Measurements from ENCODE around the gene PIP4K2C. TPM values are rescaled to one million over a fixed set of nuclear protein-coding genes. Genes with fewer than 3 reads are reported as not detected.

Gene PIP4K2C
- total RNA-seq, 4 donors from 2014 or later: 22.7 to 30.7 (median 29.0) TPM

DNA sequence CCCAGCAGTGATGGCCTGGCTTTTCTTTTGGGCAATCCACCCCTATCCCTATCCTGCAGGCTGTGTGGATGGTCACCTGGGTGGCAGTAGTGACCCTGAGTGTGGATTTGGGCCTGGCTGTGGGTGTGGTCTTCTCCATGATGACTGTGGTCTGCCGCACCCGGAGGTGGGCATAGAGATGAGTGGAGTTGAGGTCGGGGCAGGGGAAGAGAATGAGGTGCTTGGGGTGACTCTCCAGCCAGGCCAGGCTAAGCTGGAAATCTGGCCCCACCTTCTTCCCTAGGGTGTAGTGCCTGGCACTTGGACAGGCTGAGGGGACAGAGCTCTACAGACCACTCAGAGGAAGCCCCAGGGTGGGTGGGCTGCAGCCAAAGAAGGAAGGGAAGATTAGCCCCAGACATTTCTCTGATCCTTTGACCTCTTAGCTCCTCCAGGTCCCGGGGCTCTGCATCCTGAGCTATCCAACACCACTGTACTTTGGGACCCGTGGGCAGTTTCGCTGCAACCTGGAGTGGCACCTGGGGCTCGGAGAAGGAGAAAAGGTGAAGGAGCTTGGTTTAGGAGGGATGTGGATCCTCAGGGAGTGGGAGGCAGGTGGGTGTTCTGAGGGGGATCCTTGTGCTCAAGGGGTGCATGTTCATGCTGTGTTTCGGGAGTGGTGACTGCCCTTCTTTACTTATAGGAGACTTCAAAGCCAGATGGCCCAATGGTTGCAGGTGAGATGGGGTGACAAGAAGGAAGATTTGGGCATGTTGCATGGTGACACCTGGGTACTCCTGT is 33.6 kb downstream of the PIP4K2C start:
- H3K4me3 ChIP-seq: no peak overlapping the region
- intact Hi-C loops (cut with DNase I): no loop called here
- TF ChIP-seq POLR2A (IDR thresholded peaks at IDR 0.05; ENCODE audit: low read depth) (no peak), EP300 (IDR thresholded peaks at IDR 0.05) (no peak), POLR2AphosphoS5 (IDR thresholded peaks at IDR 0.05) (no peak)
- TF ChIP-seq, protein P1, sequence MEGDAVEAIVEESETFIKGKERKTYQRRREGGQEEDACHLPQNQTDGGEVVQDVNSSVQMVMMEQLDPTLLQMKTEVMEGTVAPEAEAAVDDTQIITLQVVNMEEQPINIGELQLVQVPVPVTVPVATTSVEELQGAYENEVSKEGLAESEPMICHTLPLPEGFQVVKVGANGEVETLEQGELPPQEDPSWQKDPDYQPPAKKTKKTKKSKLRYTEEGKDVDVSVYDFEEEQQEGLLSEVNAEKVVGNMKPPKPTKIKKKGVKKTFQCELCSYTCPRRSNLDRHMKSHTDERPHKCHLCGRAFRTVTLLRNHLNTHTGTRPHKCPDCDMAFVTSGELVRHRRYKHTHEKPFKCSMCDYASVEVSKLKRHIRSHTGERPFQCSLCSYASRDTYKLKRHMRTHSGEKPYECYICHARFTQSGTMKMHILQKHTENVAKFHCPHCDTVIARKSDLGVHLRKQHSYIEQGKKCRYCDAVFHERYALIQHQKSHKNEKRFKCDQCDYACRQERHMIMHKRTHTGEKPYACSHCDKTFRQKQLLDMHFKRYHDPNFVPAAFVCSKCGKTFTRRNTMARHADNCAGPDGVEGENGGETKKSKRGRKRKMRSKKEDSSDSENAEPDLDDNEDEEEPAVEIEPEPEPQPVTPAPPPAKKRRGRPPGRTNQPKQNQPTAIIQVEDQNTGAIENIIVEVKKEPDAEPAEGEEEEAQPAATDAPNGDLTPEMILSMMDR (IDR thresholded peaks at IDR 0.05): no peak
- no peak for DNase-seq (ENCODE audit: extremely low spot score)
- 85% methylated on average over 8 of the region's 8 CpGs for WGBS
- peaks cover 0 to 42% (median 19%) of the 10 kb centered on the region in 4 donors for H3K36me3 ChIP-seq
- peaks cover 18 to 48% (median 30%) of the 10 kb centered on the region in 4 donors for H3K4me1 ChIP-seq
- H3K27ac ChIP-seq (replicated peaks in 1 of 4): no peak overlapping the region
- no peaks in the 10 kb centered on the region for H3K9me3 ChIP-seq
- H3K27me3 ChIP-seq: peaks cover 0 to 66% (median 4%) of the 10 kb centered on the region in 4 donors

DNA sequence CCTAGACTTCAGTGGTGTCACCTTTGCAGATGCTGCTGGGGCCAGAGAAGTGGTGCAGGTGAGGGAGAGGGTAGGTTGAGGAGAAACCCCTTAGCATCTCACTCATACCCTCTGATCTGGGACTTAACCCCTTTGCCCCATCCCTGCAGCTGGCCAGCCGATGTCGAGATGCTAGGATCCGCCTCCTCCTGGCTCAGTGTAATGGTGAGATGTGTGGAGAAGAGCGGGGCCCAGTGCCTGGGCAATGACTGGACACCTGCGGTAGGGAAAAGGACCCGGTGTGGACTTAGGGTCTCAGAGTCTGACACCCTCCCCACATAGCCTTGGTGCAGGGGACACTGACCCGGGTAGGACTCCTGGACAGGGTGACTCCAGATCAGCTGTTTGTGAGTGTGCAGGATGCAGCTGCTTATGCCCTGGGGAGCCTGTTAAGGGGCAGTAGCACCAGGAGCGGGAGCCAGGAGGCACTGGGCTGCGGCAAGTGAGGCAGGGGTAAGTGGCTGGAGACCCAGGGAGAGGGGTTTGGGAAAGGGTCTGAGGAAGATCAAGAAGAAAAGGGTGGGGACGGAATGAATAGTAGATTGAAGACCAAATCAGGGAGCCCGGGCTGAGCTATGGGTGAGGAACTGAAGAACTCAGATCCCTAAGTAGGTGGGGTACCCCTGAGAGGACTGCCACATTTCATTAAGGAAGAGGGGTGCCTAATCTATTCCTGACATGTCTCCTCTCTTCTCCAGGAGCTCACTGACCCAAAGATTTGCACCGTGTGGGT is 34.5 kb downstream of the PIP4K2C start:
- Histone ChIP-seq H3K27me3 (peaks cover 0 to 65% (median 3%) of the 10 kb centered on the region in 4 donors), H3K4me1 (peaks cover 18 to 39% (median 27%) of the 10 kb centered on the region in 4 donors), H3K9me3 (no peaks in the 10 kb centered on the region), H3K4me3 (no peak overlapping the region), H3K36me3 (peaks cover 0 to 42% (median 19%) of the 10 kb centered on the region in 4 donors), H3K27ac (replicated peaks in 1 of 4) (no peak overlapping the region)
- 79% methylated on average over 12 of the region's 12 CpGs for WGBS
- TF ChIP-seq, protein P1 (IDR thresholded peaks at IDR 0.05): no peak
- no peak for TF ChIP-seq EP300 (IDR thresholded peaks at IDR 0.05)
- TF ChIP-seq POLR2A (IDR thresholded peaks at IDR 0.05; ENCODE audit: low read depth): no peak
- no peak for TF ChIP-seq POLR2AphosphoS5 (IDR thresholded peaks at IDR 0.05)
- DNase-seq (ENCODE audit: extremely low spot score): no peak
- intact Hi-C loops (cut with DNase I): no loop called here

DNA sequence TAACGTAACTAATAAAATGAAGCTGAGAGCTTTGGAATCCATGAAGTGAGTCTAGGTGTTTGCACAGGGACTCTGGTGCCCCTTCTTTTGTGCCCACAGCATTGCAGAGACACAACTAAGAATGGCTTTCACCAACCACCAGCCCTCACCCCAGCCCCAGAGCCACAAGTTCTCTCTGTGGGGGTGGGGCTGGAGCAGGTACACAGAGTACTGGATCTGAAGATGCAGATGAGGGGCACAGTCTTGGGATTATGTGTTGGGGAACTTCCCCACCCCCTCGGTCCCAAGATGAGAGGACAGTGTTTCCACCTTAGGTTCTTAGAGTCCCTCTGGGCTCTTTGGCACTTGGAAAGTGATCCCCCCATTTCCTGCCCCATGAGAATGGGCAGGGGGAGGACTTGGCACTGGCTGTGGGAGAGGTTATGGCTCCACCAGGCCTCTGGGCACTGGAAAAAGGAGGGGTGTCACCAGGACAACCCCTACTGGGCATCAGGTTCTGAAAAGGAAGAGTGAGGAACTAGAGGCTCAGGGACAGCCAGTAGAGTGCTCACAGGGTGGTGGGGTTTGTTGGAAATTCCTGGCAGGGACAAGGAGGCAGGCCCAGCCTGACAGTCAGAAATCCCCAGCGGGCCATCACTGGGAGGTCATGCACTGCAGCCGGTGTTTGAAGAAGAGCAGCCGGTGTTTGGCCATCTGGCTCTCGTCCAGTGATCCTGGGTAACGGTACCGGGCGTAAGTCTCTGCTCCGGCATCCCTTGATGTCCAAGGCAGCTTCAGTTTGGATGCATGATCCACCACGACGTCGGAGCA is 35.3 kb downstream of the PIP4K2C start:
- intact Hi-C loops (cut with DNase I): no loop called here
- Histone ChIP-seq H3K27ac (replicated peaks in 1 of 4) (no peak overlapping the region), H3K27me3 (peaks cover 1 to 65% (median 3%) of the 10 kb centered on the region in 4 donors), H3K4me3 (no peak overlapping the region), H3K4me1 (peaks cover 10 to 36% (median 21%) of the 10 kb centered on the region in 4 donors), H3K9me3 (no peaks in the 10 kb centered on the region), H3K36me3 (peaks cover 0 to 42% (median 19%) of the 10 kb centered on the region in 4 donors)
- 35% methylated on average over 11 of the region's 13 CpGs for WGBS
- TF ChIP-seq POLR2A (IDR thresholded peaks at IDR 0.05; ENCODE audit: low read depth) (no peak), EP300 (IDR thresholded peaks at IDR 0.05) (no peak), POLR2AphosphoS5 (IDR thresholded peaks at IDR 0.05) (no peak)
- TF ChIP-seq, protein P1 (IDR thresholded peaks at IDR 0.05): no peak
- no peak for DNase-seq (ENCODE audit: extremely low spot score)

DNA sequence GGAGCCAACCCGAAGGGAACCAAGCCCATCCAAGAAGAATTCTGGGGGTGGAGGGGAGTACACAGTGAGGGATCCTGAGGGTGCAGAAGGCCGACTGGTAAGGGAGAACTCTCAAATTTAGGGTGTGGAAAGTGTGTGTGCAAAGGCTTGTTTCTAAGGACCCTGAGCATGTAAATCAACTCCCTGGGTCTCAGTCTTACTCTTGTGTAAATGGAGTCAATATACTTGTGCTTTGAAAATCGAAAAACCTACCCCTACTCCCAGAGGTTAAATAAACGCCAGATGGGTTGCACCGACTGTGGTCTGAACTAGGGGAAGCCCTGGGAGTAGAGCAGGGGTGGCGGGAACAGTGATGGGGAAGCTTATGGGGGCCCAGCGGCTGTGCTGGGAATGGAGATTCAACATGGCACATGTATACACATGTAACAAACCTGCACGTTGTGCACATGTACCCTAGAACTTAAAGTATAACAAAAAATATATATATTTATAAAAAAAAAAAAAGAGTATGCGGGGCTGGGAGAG is 36.0 kb downstream of the PIP4K2C start:
- peaks cover 0 to 65% (median 8%) of the 10 kb centered on the region in 4 donors for H3K27me3 ChIP-seq
- no peak overlapping the region for H3K4me3 ChIP-seq
- peaks cover 0 to 42% (median 19%) of the 10 kb centered on the region in 4 donors for H3K36me3 ChIP-seq
- H3K27ac ChIP-seq (replicated peaks in 1 of 4): no peak overlapping the region
- peaks cover 8 to 36% (median 21%) of the 10 kb centered on the region in 4 donors for H3K4me1 ChIP-seq
- no peak for DNase-seq (ENCODE audit: extremely low spot score)
- TF ChIP-seq EP300 (IDR thresholded peaks at IDR 0.05) (no peak), POLR2A (IDR thresholded peaks at IDR 0.05; ENCODE audit: low read depth) (no peak), POLR2AphosphoS5 (IDR thresholded peaks at IDR 0.05) (no peak)
- TF ChIP-seq, protein P1 (IDR thresholded peaks at IDR 0.05): no peak
- 51% methylated on average over 9 of the region's 9 CpGs for WGBS
- H3K9me3 ChIP-seq: no peaks in the 10 kb centered on the region
- intact Hi-C loops (cut with DNase I): no loop called here

Measured in esophagus muscularis mucosa (tissue), 4 donors.